Peyer's patch (tissue), 4 donors: Measurements from ENCODE around the gene CTF1.
"Not testable (repeated sequence)": the region's sequence is repeated elsewhere in the genome, so short reads cannot be mapped to it uniquely, and the experiment has no call there.

Experiments
- POLR2A ChIP-seq, 2 donors: fragments of 450-650 bp; IDR thresholded peaks; one replicate each; pipeline ENCODE4 v1.5.1; 2017; ENCODE audit warnings: antibody characterized with exemption in 2 of 2, mild to moderate bottlenecking in 2 of 2, moderate library complexity in 2 of 2
- TF ChIP-seq, protein P1 (sequence below), 6 experiments: fragments of 450-650 bp in 4 of 6; fragments of 200-600 bp in 2 of 6; sonication (generic) in 1 of 6; IDR thresholded peaks; one replicate each; pipeline ENCODE4 v1.5.1; 2017 to 2019; ENCODE audit warnings: antibody characterized with exemption in 6 of 6, mild to moderate bottlenecking in 3 of 6, moderate library complexity in 1 of 6

DNA sequence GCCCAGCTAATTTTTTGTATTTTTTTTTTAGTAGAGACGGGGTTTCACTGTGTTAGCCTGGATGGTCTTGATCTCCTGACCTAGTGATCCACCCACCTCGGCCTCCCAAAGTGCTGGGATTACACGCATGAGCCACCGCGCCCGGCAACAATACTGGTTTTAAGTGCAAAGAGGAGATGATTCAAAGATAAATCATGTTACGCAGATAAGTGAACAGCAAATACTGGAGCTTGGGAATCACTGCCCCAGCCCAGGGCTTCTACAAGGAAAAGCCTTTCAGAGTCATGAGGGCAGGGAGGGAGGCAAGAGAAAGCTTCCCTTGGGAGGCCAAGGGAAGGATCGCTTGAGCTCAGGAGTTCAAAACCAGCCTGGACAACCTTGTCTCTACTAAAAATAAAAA, 43.2 kb downstream of the CTF1 start:
- TF ChIP-seq, protein P1, sequence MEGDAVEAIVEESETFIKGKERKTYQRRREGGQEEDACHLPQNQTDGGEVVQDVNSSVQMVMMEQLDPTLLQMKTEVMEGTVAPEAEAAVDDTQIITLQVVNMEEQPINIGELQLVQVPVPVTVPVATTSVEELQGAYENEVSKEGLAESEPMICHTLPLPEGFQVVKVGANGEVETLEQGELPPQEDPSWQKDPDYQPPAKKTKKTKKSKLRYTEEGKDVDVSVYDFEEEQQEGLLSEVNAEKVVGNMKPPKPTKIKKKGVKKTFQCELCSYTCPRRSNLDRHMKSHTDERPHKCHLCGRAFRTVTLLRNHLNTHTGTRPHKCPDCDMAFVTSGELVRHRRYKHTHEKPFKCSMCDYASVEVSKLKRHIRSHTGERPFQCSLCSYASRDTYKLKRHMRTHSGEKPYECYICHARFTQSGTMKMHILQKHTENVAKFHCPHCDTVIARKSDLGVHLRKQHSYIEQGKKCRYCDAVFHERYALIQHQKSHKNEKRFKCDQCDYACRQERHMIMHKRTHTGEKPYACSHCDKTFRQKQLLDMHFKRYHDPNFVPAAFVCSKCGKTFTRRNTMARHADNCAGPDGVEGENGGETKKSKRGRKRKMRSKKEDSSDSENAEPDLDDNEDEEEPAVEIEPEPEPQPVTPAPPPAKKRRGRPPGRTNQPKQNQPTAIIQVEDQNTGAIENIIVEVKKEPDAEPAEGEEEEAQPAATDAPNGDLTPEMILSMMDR (IDR thresholded peaks at IDR 0.05), result not testable (repeated sequence)
- not testable (repeated sequence) for TF ChIP-seq POLR2A (IDR thresholded peaks at IDR 0.05)
